HepG2 (cell line): ENCODE results near the gene CCBE1. TPM values are rescaled to one million over a fixed set of nuclear protein-coding genes. Genes with fewer than 3 reads are reported as not detected.

Source experiments
- ATAC-seq: fragments of 200-7000 bp; cut with Tn5 transposase; 3 replicates; pipeline ENCODE4 v1.9.1; 2020; ENCODE audit warnings: mild to moderate bottlenecking, moderate library complexity
- BruUV-seq: library from RNA; stranded (reverse); fragments of 400-500 nt; replicated peaks from 2 replicates; lab custom pipeline; 2021; lab: Mats Ljungman, UMichigan
- CTCF ChIA-PET: fragments of 300-600 bp; formaldehyde crosslinking; extraction: SDS; loops from one replicate; lab custom pipeline; 2021; ENCODE audit warnings: low total read pairs, inconsistent platforms, low intra/inter-chr PET ratio; lab: Yijun Ruan, JAX
- POLR2A ChIA-PET: fragments of 350-600 bp; sonication (Branson Sonifier 250); formaldehyde crosslinking; loops from one replicate; lab custom pipeline; 2020; ENCODE audit warnings: antibody characterized with exemption, inconsistent platforms; lab: Yijun Ruan, JAX
- DNase-seq: peaks from one replicate; pipeline ENCODE4 v3.0.0-alpha.2; 2015; ENCODE audit warnings: low spot score
- FAIRE-seq: peaks from 3 replicates; lab custom pipeline; 2011; peaks lifted over from hg19 to GRCh38; lab: Jason Lieb, UNC
- H2AFZ ChIP-seq: one replicate; pipeline ENCODE4 v1.6.1; 2011; ENCODE audit warnings: low read length, inconsistent platforms
- H3K27ac ChIP-seq: fragments of 300-600 bp; 3 replicates; pipeline ENCODE4 v1.8.0; 2011; ENCODE audit warnings: mixed run types, mild to moderate bottlenecking, mixed read lengths, low read length, inconsistent platforms; ENCODE audit not compliant: insufficient read depth; ENCODE audit errors: extremely low read length
- H3K27me3 ChIP-seq, 2 experiments: fragments of 200-600 bp in 1 of 2; 2 replicates in 1 of 2; 3 replicates in 1 of 2; pipeline versions ENCODE4 v1.6.0 to v1.8.0; 2011; ENCODE audit warnings: low read length in 2 of 2, mild to moderate bottlenecking in 2 of 2, moderate library complexity in 2 of 2, inconsistent platforms in 1 of 2; ENCODE audit not compliant: insufficient read depth in 2 of 2, control insufficient read depth in 1 of 2
- H3K36me3 ChIP-seq, 2 experiments: fragments of 200-600 bp in 1 of 2; replicated peaks in 1 of 2; 2 replicates in 1 of 2; 3 replicates in 1 of 2; pipeline versions ENCODE4 v1.5.1 to v1.8.0; 2011; ENCODE audit warnings: low read length in 2 of 2, inconsistent platforms in 1 of 2; ENCODE audit not compliant: insufficient read depth in 2 of 2, control insufficient read depth in 1 of 2
- H3K4me1 ChIP-seq: 2 replicates; pipeline ENCODE4 v1.5.1; 2012; ENCODE audit warnings: low read length, inconsistent platforms; ENCODE audit not compliant: insufficient read depth
- H3K4me2 ChIP-seq: 2 replicates; pipeline ENCODE4 v1.6.0; 2011; ENCODE audit warnings: low read depth, low read length, inconsistent platforms
- H3K4me3 ChIP-seq, 3 experiments: fragments of 200-600 bp in 1 of 3; sonication (generic), shearing (Covaris generic) in 1 of 3; replicated peaks in 1 of 3; 2 replicates each; pipeline ENCODE4 v1.5.1; 2011 to 2016; ENCODE audit warnings: low read length in 3 of 3, inconsistent platforms in 2 of 3, low read depth in 2 of 3, mild to moderate bottlenecking in 2 of 3, control low read depth in 1 of 3, mixed read lengths in 1 of 3; ENCODE audit not compliant: insufficient read depth in 1 of 3
- H3K79me2 ChIP-seq: one replicate; pipeline ENCODE4 v1.6.1; 2011; ENCODE audit warnings: low read length, inconsistent platforms; ENCODE audit not compliant: insufficient read depth
- H3K9ac ChIP-seq: 2 replicates; pipeline ENCODE4 v1.6.0; 2011; ENCODE audit warnings: mild to moderate bottlenecking, low read depth, low read length, inconsistent platforms; ENCODE audit not compliant: insufficient read depth
- H3K9me3 ChIP-seq: 2 replicates; pipeline ENCODE4 v1.5.1; 2012; ENCODE audit warnings: mild to moderate bottlenecking, low read length
- H4K20me1 ChIP-seq: 2 replicates; pipeline ENCODE4 v1.6.0; 2011; ENCODE audit warnings: inconsistent platforms, mild to moderate bottlenecking, low read length, moderate library complexity; ENCODE audit not compliant: insufficient read depth
- ATF1 ChIP-seq: IDR thresholded peaks from 2 replicates; pipeline ENCODE4 v1.6.1; 2016; ENCODE audit warnings: mild to moderate bottlenecking, control low read depth
- KIAA2018 ChIP-seq: sonication (generic); formaldehyde crosslinking; IDR thresholded peaks from 2 replicates; pipeline ENCODE4 v1.5.0; 2020; ENCODE audit warnings: mild to moderate bottlenecking, missing genetic modification reagents, borderline replicate concordance
- MLXIP ChIP-seq: sonication (generic); formaldehyde crosslinking; IDR thresholded peaks from 2 replicates; pipeline ENCODE4 v1.9.0; 2021; ENCODE audit warnings: missing genetic modification reagents, borderline replicate concordance
- NFATC3 ChIP-seq: sonication (generic); formaldehyde crosslinking; IDR thresholded peaks from 2 replicates; pipeline ENCODE4 v1.5.1; 2020; ENCODE audit warnings: mild to moderate bottlenecking, missing genetic modification reagents
- NFYB ChIP-seq: sonication (generic); formaldehyde crosslinking; IDR thresholded peaks from 2 replicates; pipeline ENCODE4 v1.4.0; 2020; ENCODE audit warnings: missing genetic modification reagents
- PHB2 ChIP-seq: fragments of 450-650 bp; IDR thresholded peaks from 2 replicates; pipeline ENCODE4 v1.6.1; 2018; ENCODE audit not compliant: partially characterized antibody
- XRCC5 ChIP-seq: fragments of 200-400 bp; formaldehyde crosslinking; optimal IDR thresholded peaks from 2 replicates; pipeline ENCODE3; 2017; ENCODE audit warnings: mild to moderate bottlenecking, low read length
- ZNF224 ChIP-seq: sonication (generic); formaldehyde crosslinking; IDR thresholded peaks from 2 replicates; pipeline ENCODE4 v1.5.0; 2020; ENCODE audit warnings: mild to moderate bottlenecking, missing genetic modification reagents
- ZNF282 ChIP-seq: fragments of 450-650 bp; IDR thresholded peaks from 2 replicates; pipeline ENCODE4 v1.6.1; 2018; ENCODE audit not compliant: partially characterized antibody
- ZNF30 ChIP-seq: sonication (generic); formaldehyde crosslinking; IDR thresholded peaks from 2 replicates; pipeline ENCODE4 v1.5.0; 2020; ENCODE audit warnings: mild to moderate bottlenecking, missing genetic modification reagents
- ZNF598 ChIP-seq: sonication (generic); formaldehyde crosslinking; IDR thresholded peaks from 2 replicates; pipeline ENCODE4 v1.5.1; 2020; ENCODE audit warnings: mild to moderate bottlenecking, missing genetic modification reagents, borderline replicate concordance
- ZNF766 ChIP-seq: sonication (generic); formaldehyde crosslinking; IDR thresholded peaks from 2 replicates; pipeline ENCODE4 v1.5.0; 2020; ENCODE audit warnings: missing genetic modification reagents, borderline replicate concordance
- ZSCAN9 ChIP-seq: IDR thresholded peaks from 2 replicates; pipeline ENCODE4 v1.6.1; 2016; ENCODE audit warnings: borderline replicate concordance
- WGBS: methylation state at CpG from one replicate; pipeline ENCODE4 v1.1.6; 2017; ENCODE audit warnings: low lambda C conversion rate; 5-methylcytosine and 5-hydroxymethylcytosine counted together
- in situ Hi-C: cut with HindIII; loops from 2 replicates; pipeline ENCODE4 v1.10.0; 2017; ENCODE audit warnings: low pct_unique_long_range_greater_than_20kb; ENCODE audit not compliant: extremely low pct_ligation_motif_present
- intact Hi-C: fragments of 100-400 bp; cut with micrococcal nuclease; formaldehyde crosslinking; loops from one replicate; pipeline ENCODE4 v1.10.0; 2022; ENCODE audit not compliant: unreplicated experiment
- polyA plus RNA-seq, 8 experiments: library from polyadenylated mRNA; depleted of rRNA in 3 of 8; stranded (reverse) in 7 of 8; unstranded in 1 of 8; fragments of >200 nt; fragmentation: Illumina TruSeq in 4 of 8; extraction: Trizol in 4 of 8; gene quantifications; 2 replicates each; pipeline versions ENCODE4 v1.2.1 to v1.2.3, GENCODE V29; 2011 to 2016; ENCODE audit warnings: low read depth in 4 of 8, missing spikeins in 1 of 8, mixed read lengths in 1 of 8; ENCODE audit not compliant: insufficient read depth in 1 of 8
- total RNA-seq, 5 experiments: library from RNA; depleted of rRNA; stranded (reverse); fragments of >200 nt; fragmentation: Illumina TruSeq; extraction: Trizol; gene quantifications; 2 replicates each; pipeline ENCODE4 v1.2.3, GENCODE V29; 2016; ENCODE audit warnings: low read depth in 1 of 5

Gene CCBE1
- total and polyA plus RNA-seq, 2 of the 13 experiments (the other 11 are each of a cell fraction or from before 2014, with no cell fraction given), result not detected

- Histone ChIP-seq H3K4me2 (no peak overlapping the region), H3K36me3 (no peaks in the 10 kb centered on the region)
- TF ChIP-seq ZSCAN9 (CRISPR knock-in tag), result no peak
- TF ChIP-seq NFATC3 (CRISPR knock-in tag), result no peak
- TF ChIP-seq ZNF766 (CRISPR knock-in tag), result no peak
- no peak for TF ChIP-seq ZNF282
- TF ChIP-seq KIAA2018 (CRISPR knock-in tag), result no peak
- TF ChIP-seq MLXIP (CRISPR knock-in tag), result no peak
- TF ChIP-seq XRCC5, result no peak
- no peak for TF ChIP-seq ZNF30 (CRISPR knock-in tag)
- TF ChIP-seq PHB2, result no peak
- TF ChIP-seq ATF1 (CRISPR knock-in tag), result no peak
- no peak for TF ChIP-seq ZNF598
- TF ChIP-seq ZNF224 (CRISPR knock-in tag), result no peak
- no peak for TF ChIP-seq NFYB
- TF ChIP-seq, all 625 proteins: peak for 0
- FAIRE-seq (no peak), ATAC-seq (no peak), DNase-seq (no peak)
- Histone ChIP-seq H3K27ac (no peak overlapping the region), H3K9me3 (no peaks in the 10 kb centered on the region), H3K27me3 (peaks cover 0 to 7% of the 10 kb centered on the region in 2 experiments; a peak in 2 of 5 replicates), H4K20me1 (no peaks in the 10 kb centered on the region), H3K4me1 (no peaks in the 10 kb centered on the region), H3K4me3 (no peak overlapping the region), H3K9ac (no peak overlapping the region), H2AFZ (no peak overlapping the region), H3K79me2 (no peaks in the 10 kb centered on the region)
- in situ Hi-C loops (no loop called here), intact Hi-C loops (no loop called here)
- no TSS peak for BruUV-seq
- ChIA-PET CTCF (no interaction called here), POLR2A (no interaction called here)
- 3% methylated on average over 2 of the region's 2 CpGs for WGBS
Measured at GRCh38 chr18:59715966-59716369, 18.7 kb upstream of the CCBE1 start.
